GM19240 (cell line): ENCODE results near the gene ZNF622.

Experiments used
- DNase-seq: peaks from one replicate; pipeline ENCODE4 v3.0.0; 2011; ENCODE audit warnings: low spot score; ENCODE audit not compliant: insufficient read length

Gene ZNF622

GRCh38 chr5:16431490-16431889 is 34.1 kb downstream of the ZNF622 start:
- DNase-seq: no peak

GRCh38 chr5:16430349-16431089 is 35.1 kb downstream of the ZNF622 start:
- DNase-seq: no peak

- no peak for DNase-seq
Measured at GRCh38 chr5:16428359-16428758, 37.2 kb downstream of the ZNF622 start.

- no peak for DNase-seq
Measured at GRCh38 chr5:16427587-16427986, 38.0 kb downstream of the ZNF622 start.

GRCh38 chr5:16418471-16418922 is 47.1 kb downstream of the ZNF622 start:
- no peak for DNase-seq

GRCh38 chr5:16417398-16418074 is 48.1 kb downstream of the ZNF622 start:
- no peak for DNase-seq

GRCh38 chr5:16414861-16415260 is 50.7 kb downstream of the ZNF622 start:
- DNase-seq: no peak

GRCh38 chr5:16413166-16413860 is 52.3 kb downstream of the ZNF622 start:
- DNase-seq: no peak

GRCh38 chr5:16412556-16412955 is 53.0 kb downstream of the ZNF622 start:
- DNase-seq: no peak

GRCh38 chr5:16411741-16412455 is 53.7 kb downstream of the ZNF622 start:
- no peak for DNase-seq

- DNase-seq: no peak
Measured at GRCh38 chr5:16411235-16411634, 54.4 kb downstream of the ZNF622 start.

- DNase-seq: no peak
Measured at GRCh38 chr5:16410338-16410737, 55.3 kb downstream of the ZNF622 start.

GRCh38 chr5:16406630-16407029 is 59.0 kb downstream of the ZNF622 start:
- DNase-seq: no peak

GRCh38 chr5:16406023-16406422 is 59.6 kb downstream of the ZNF622 start:
- DNase-seq: no peak
